AG10803 (cell line): ENCODE data around the gene ZSWIM6.
A peak's percentile ranks its signal among the peaks of the same experiment; 100 is the strongest.

Source experiments
- DNase-seq: peaks from one replicate; pipeline ENCODE4 v3.0.0; 2010; ENCODE audit warnings: low read depth
- H3K4me3 ChIP-seq: 2 replicates; pipeline ENCODE4 v1.5.1; 2011; ENCODE audit warnings: mild to moderate bottlenecking, low read length, control low read depth
- CTCF ChIP-seq: conservative IDR thresholded peaks from 2 replicates; pipeline ENCODE4 v1.5.1; 2011; ENCODE audit warnings: mild to moderate bottlenecking, low read length, control low read depth, inconsistent platforms

The ZSWIM6 gene

GRCh38 chr5:61440086-61440485 is 108.0 kb downstream of the ZSWIM6 start:
- DNase-seq, result no peak
- TF ChIP-seq CTCF, result no peak
- no peak overlapping the region for H3K4me3 ChIP-seq

- TF ChIP-seq CTCF, result no peak
- DNase-seq, result no peak
- no peak overlapping the region for H3K4me3 ChIP-seq
Observed at GRCh38 chr5:61440596-61440995, 108.5 kb downstream of the ZSWIM6 start.

GRCh38 chr5:61441742-61442141 is 109.7 kb downstream of the ZSWIM6 start:
- TF ChIP-seq CTCF, result no peak
- DNase-seq, result no peak
- no peak overlapping the region for H3K4me3 ChIP-seq

- H3K4me3 ChIP-seq, result no peak overlapping the region
- no peak for DNase-seq
- no peak for TF ChIP-seq CTCF
Observed at GRCh38 chr5:61447780-61448495, 115.9 kb downstream of the ZSWIM6 start.

GRCh38 chr5:61449804-61450492 is 117.9 kb downstream of the ZSWIM6 start:
- TF ChIP-seq CTCF, result no peak
- no peak overlapping the region for H3K4me3 ChIP-seq
- DNase-seq, result peak; percentile 96

- TF ChIP-seq CTCF, result no peak
- no peak overlapping the region for H3K4me3 ChIP-seq
- peak; percentile 87 for DNase-seq
Observed at GRCh38 chr5:61450493-61451279, 118.6 kb downstream of the ZSWIM6 start.
